H9 (cell line): Measurements from ENCODE around the gene TMEM184B. TPM values are rescaled to one million over a fixed set of nuclear protein-coding genes. Genes with fewer than 3 reads are reported as not detected.
A peak's percentile ranks its signal among the peaks of the same experiment; 100 is the strongest.

Source experiments
- DNase-seq: peaks from one replicate; pipeline ENCODE4 v3.0.0-alpha.2; 2017
- H2AFZ ChIP-seq: one replicate; pipeline ENCODE4 v1.6.1; 2013; ENCODE audit warnings: mild to moderate bottlenecking, low read length, control low read depth, moderate library complexity
- H2AK5ac ChIP-seq: 2 replicates; pipeline ENCODE4 v1.6.1; 2013; ENCODE audit warnings: low read length, control low read depth, mixed read lengths; ENCODE audit not compliant: insufficient read length
- H2BK120ac ChIP-seq: one replicate; pipeline ENCODE4 v1.6.1; 2013; ENCODE audit warnings: low read depth, mild to moderate bottlenecking, low read length, control low read depth, inconsistent platforms; ENCODE audit not compliant: poor library complexity, severe bottlenecking
- H2BK12ac ChIP-seq: 2 replicates; pipeline ENCODE4 v1.6.1; 2013; ENCODE audit warnings: low read length, control low read depth, mixed read lengths, low read depth; ENCODE audit not compliant: insufficient read length
- H2BK15ac ChIP-seq: 2 replicates; pipeline ENCODE4 v1.6.1; 2013; ENCODE audit warnings: low read depth, low read length, control low read depth
- H2BK20ac ChIP-seq: one replicate; pipeline ENCODE4 v1.6.1; 2013; ENCODE audit warnings: low read depth, mild to moderate bottlenecking, low read length, control low read depth, inconsistent platforms; ENCODE audit not compliant: poor library complexity, severe bottlenecking
- H2BK5ac ChIP-seq: 2 replicates; pipeline ENCODE4 v1.6.1; 2013; ENCODE audit warnings: low read length, control low read depth, mixed read lengths; ENCODE audit not compliant: insufficient read length
- H3K14ac ChIP-seq: 2 replicates; pipeline ENCODE4 v1.6.1; 2013; ENCODE audit warnings: low read length, control low read depth; ENCODE audit not compliant: insufficient read depth
- H3K18ac ChIP-seq: 2 replicates; pipeline ENCODE4 v1.6.1; 2013; ENCODE audit warnings: low read depth, mild to moderate bottlenecking, mixed read lengths, low read length, control low read depth; ENCODE audit not compliant: insufficient read length
- H3K23ac ChIP-seq: 2 replicates; pipeline ENCODE4 v1.6.1; 2013; ENCODE audit warnings: low read length, control low read depth, mixed read lengths, low read depth; ENCODE audit not compliant: insufficient read length
- H3K23me2 ChIP-seq: 2 replicates; pipeline ENCODE4 v1.6.1; 2013; ENCODE audit warnings: low read depth, mild to moderate bottlenecking, mixed read lengths, low read length, control low read depth; ENCODE audit not compliant: insufficient read length, poor library complexity, severe bottlenecking
- H3K27ac ChIP-seq: 2 replicates; pipeline ENCODE4 v1.5.1; 2013; ENCODE audit warnings: low read length, control low read depth, mixed read lengths, low read depth; ENCODE audit not compliant: insufficient read length
- H3K27me3 ChIP-seq: 2 replicates; pipeline ENCODE4 v1.6.1; 2013; ENCODE audit warnings: low read length, control low read depth, inconsistent platforms; ENCODE audit not compliant: insufficient read depth
- H3K4ac ChIP-seq: 2 replicates; pipeline ENCODE4 v1.6.1; 2013; ENCODE audit warnings: low read depth, mild to moderate bottlenecking, control low read depth, inconsistent platforms, low read length, moderate library complexity
- H3K4me1 ChIP-seq: 2 replicates; pipeline ENCODE4 v1.6.1; 2013; ENCODE audit warnings: low read length, control low read depth, inconsistent platforms; ENCODE audit not compliant: insufficient read depth
- H3K4me2 ChIP-seq: 2 replicates; pipeline ENCODE4 v1.6.1; 2013; ENCODE audit warnings: low read length, control low read depth, mixed read lengths; ENCODE audit not compliant: insufficient read length, insufficient read depth
- H3K56ac ChIP-seq: 2 replicates; pipeline ENCODE4 v1.6.1; 2013; ENCODE audit warnings: low read depth, mild to moderate bottlenecking, mixed read lengths, low read length, control low read depth; ENCODE audit not compliant: insufficient read length
- H3K79me1 ChIP-seq: 2 replicates; pipeline ENCODE4 v1.6.1; 2013; ENCODE audit warnings: low read depth, mild to moderate bottlenecking, moderate library complexity, low read length, control low read depth, inconsistent platforms; ENCODE audit not compliant: insufficient read depth, poor library complexity, severe bottlenecking
- H3K79me2 ChIP-seq: 2 replicates; pipeline ENCODE4 v1.6.1; 2013; ENCODE audit warnings: low read length, control low read depth, inconsistent platforms; ENCODE audit not compliant: insufficient read depth
- H3K9ac ChIP-seq: 2 replicates; pipeline ENCODE4 v1.6.1; 2013; ENCODE audit warnings: low read length, control low read depth, mixed read lengths; ENCODE audit not compliant: insufficient read length; ENCODE audit errors: extremely low read depth
- H3K9me3 ChIP-seq: one replicate; pipeline ENCODE4 v1.6.1; 2013; ENCODE audit warnings: low read depth, low read length, inconsistent platforms; ENCODE audit not compliant: control insufficient read depth
- H3T11ph ChIP-seq: one replicate; pipeline ENCODE4 v1.6.1; 2013; ENCODE audit warnings: mild to moderate bottlenecking, low read length, control low read depth, inconsistent platforms
- H4K20me1 ChIP-seq: one replicate; pipeline ENCODE4 v1.6.1; 2013; ENCODE audit not compliant: control insufficient read depth, insufficient read length, insufficient read depth
- H4K5ac ChIP-seq: 2 replicates; pipeline ENCODE4 v1.6.1; 2013; ENCODE audit warnings: low read depth, mild to moderate bottlenecking, mixed read lengths, low read length, control low read depth; ENCODE audit not compliant: insufficient read length
- H4K8ac ChIP-seq: replicated peaks from 2 replicates; pipeline ENCODE4 v1.6.1; 2013; ENCODE audit warnings: low read length, control low read depth, mixed read lengths, low read depth; ENCODE audit not compliant: insufficient read length
- H4K91ac ChIP-seq: 2 replicates; pipeline ENCODE4 v1.6.1; 2013; ENCODE audit warnings: low read depth, mild to moderate bottlenecking, moderate library complexity, mixed read lengths, low read length, control low read depth; ENCODE audit not compliant: insufficient read length
- H3K27ac Mint-ChIP-seq, 3 experiments: 2 replicates in 2 of 3; 3 replicates in 1 of 3; pipeline ENCODE4 v1.8.0; 2020 to 2021; ENCODE audit warnings: mixed read lengths in 3 of 3, mild to moderate bottlenecking in 1 of 3, moderate library complexity in 1 of 3
- H3K27me3 Mint-ChIP-seq: 2 replicates; pipeline ENCODE4 v1.8.0; 2021; ENCODE audit warnings: low read depth, mild to moderate bottlenecking, moderate library complexity, mixed read lengths
- H3K36me3 Mint-ChIP-seq, 3 experiments: 2 replicates in 2 of 3; 3 replicates in 1 of 3; pipeline ENCODE4 v1.8.0; 2020 to 2021; ENCODE audit warnings: low read depth in 3 of 3, mixed read lengths in 3 of 3; ENCODE audit not compliant: insufficient read depth in 1 of 3
- H3K4me1 Mint-ChIP-seq, 2 experiments: 2 replicates each; pipeline ENCODE4 v1.8.0; 2020; ENCODE audit warnings: mixed read lengths in 2 of 2
- H3K4me3 Mint-ChIP-seq, 2 experiments: 2 replicates in 1 of 2; 3 replicates in 1 of 2; pipeline ENCODE4 v1.8.0; 2020 to 2021; ENCODE audit warnings: mild to moderate bottlenecking in 2 of 2, mixed read lengths in 2 of 2, moderate library complexity in 1 of 2
- H3K9me3 Mint-ChIP-seq, 2 experiments: 2 replicates in 1 of 2; 3 replicates in 1 of 2; pipeline ENCODE4 v1.8.0; 2020; ENCODE audit warnings: mild to moderate bottlenecking in 2 of 2, mixed read lengths in 2 of 2, moderate library complexity in 1 of 2
- CTCF ChIP-seq: fragments of 200-600 bp; sonication (generic); conservative IDR thresholded peaks from 3 replicates; pipeline ENCODE4 v1.8.0; 2021; ENCODE audit warnings: antibody characterized with exemption, mild to moderate bottlenecking
- WGBS: extraction: QIAGEN DNeasy Blood & Tissue Kit; methylation state at CpG from one replicate; pipeline ENCODE4 v1.1.7; 2013; ENCODE audit warnings: missing lambda C conversion rate, low lambda C conversion rate, mixed read lengths; ENCODE audit not compliant: insufficient read length; ENCODE audit errors: extremely low coverage; 5-methylcytosine and 5-hydroxymethylcytosine counted together
- total RNA-seq: library from RNA; stranded (reverse); gene quantifications from 2 replicates; pipeline ENCODE4 v1.2.1, GENCODE V29; 2021

Gene TMEM184B
- total RNA-seq, 1 experiment from 2014 or later = 58.5 TPM

DNA sequence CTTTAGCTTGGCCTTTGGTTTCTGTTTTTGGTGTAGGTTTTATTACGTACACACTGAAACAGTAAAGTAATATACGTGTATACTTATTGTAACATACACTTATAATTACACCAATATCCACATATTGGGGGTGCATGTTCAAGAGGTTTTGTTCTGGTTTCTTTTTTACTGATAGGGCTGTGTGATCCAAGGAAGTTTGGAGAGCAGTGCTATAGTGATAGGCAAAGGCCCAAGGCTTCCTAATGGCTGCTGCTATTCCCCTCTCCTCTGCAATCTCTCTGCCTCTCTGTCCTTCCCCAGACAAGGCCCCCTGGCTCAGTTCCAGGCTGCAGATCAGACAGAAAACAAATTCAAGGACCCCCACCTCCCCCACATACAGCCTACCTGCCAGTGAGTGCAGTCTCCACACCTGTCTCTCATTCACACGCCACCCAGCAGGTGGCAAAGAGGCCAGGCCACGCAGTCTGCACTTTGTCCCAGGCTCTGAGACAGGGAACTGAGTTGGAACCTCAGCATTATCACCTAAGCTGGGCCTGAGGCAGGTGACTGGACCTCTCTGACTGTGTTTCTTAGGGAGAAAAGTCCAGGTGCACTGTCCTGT is 15.1 kb downstream of the TMEM184B start:
- Histone ChIP-seq H3K56ac (no peak overlapping the region), H3K23ac (no peak overlapping the region), H3K23me2 (no peaks in the 10 kb centered on the region), H3K79me2 (no peaks in the 10 kb centered on the region; the same call in 1 of the 2 replicates), H4K91ac (no peak overlapping the region), H3K9me3 (no peaks in the 10 kb centered on the region), H3K4me2 (no peak overlapping the region), H3K4me1 (no peaks in the 10 kb centered on the region), H2BK20ac (no peak overlapping the region), H4K20me1 (peaks cover 2% of the 10 kb centered on the region), H2BK12ac (no peak overlapping the region), H3K27me3 (no peaks in the 10 kb centered on the region), H3K4ac (no peak overlapping the region), H2AFZ (no peak overlapping the region), H3T11ph (no peak overlapping the region), H3K18ac (no peak overlapping the region), H4K5ac (no peak overlapping the region), H2BK5ac (no peak overlapping the region), H3K9ac (no peak overlapping the region), H2BK15ac (no peak overlapping the region), H2BK120ac (no peak overlapping the region), H3K79me1 (peaks cover 3% of the 10 kb centered on the region), H3K14ac (no peak overlapping the region), H2AK5ac (no peak overlapping the region), H4K8ac (no peak overlapping the region), H3K27ac (no peak overlapping the region)
- no peak overlapping the region for H3K4me3 Mint-ChIP-seq
- peaks cover 25 to 37% of the 10 kb centered on the region in 2 experiments for H3K4me1 Mint-ChIP-seq
- peak overlapping the region in 2 of 3 experiments; percentile 64 to 76; a peak in 3 of 7 replicates for H3K27ac Mint-ChIP-seq
- WGBS = no CpG with 5 or more reads among the region's 4 CpGs
- H3K36me3 Mint-ChIP-seq = peaks cover 0 to 5% (median 0%) of the 10 kb centered on the region in 3 experiments; a peak in 1 of 7 replicates
- no peaks in the 10 kb centered on the region for H3K9me3 Mint-ChIP-seq
- no peaks in the 10 kb centered on the region for H3K27me3 Mint-ChIP-seq
- no peak for TF ChIP-seq CTCF
- DNase-seq = no peak
